ENCODE data around the gene SCCPDH.

SCCPDH gene

GRCh38 chr1:246814890-246815289 is 90.7 kb downstream of the SCCPDH start:
- no peak for DNase-seq (ENCODE audit: low spot score)
- TF ChIP-seq CTCF (IDR thresholded peaks at IDR 0.05), result no peak
- H3K27ac ChIP-seq, result no peak overlapping the region
- no peak overlapping the region for H3K4me3 ChIP-seq

- DNase-seq (ENCODE audit: low spot score), result no peak
- Histone ChIP-seq H3K27ac (no peak overlapping the region), H3K4me3 (no peak overlapping the region)
- no peak for TF ChIP-seq CTCF (IDR thresholded peaks at IDR 0.05)
Measured at GRCh38 chr1:246815693-246816270, 91.6 kb downstream of the SCCPDH start.
